Rectal smooth muscle tissue (tissue), 1 donor: ENCODE measurements around the gene GJC2.

ENCODE experiments used
- H3K27ac ChIP-seq: one replicate; pipeline ENCODE4 v1.7.0; 2013; ENCODE audit warnings: low read depth, low read length, inconsistent platforms
- H3K27me3 ChIP-seq: one replicate; pipeline ENCODE4 v1.7.0; 2013; ENCODE audit warnings: low read length; ENCODE audit not compliant: control insufficient read depth, insufficient read depth
- H3K36me3 ChIP-seq: one replicate; pipeline ENCODE4 v1.7.0; 2013; ENCODE audit warnings: low read length; ENCODE audit not compliant: control insufficient read depth, insufficient read depth
- H3K4me1 ChIP-seq: one replicate; pipeline ENCODE4 v1.7.0; 2013; ENCODE audit warnings: low read length; ENCODE audit not compliant: control insufficient read depth, insufficient read depth
- H3K4me3 ChIP-seq: one replicate; pipeline ENCODE4 v1.7.0; 2013; ENCODE audit warnings: low read length
- H3K9ac ChIP-seq: one replicate; pipeline ENCODE4 v1.7.0; 2013; ENCODE audit warnings: low read length

The GJC2 gene

GRCh38 chr1:228157729-228158126 is 8.0 kb downstream of the GJC2 start:
- H3K4me1 ChIP-seq, result peaks cover 4% of the 10 kb centered on the region
- no peak overlapping the region for H3K27ac ChIP-seq
- H3K36me3 ChIP-seq, result no peaks in the 10 kb centered on the region
- peaks cover 5% of the 10 kb centered on the region for H3K27me3 ChIP-seq
- no peak overlapping the region for H3K9ac ChIP-seq
- H3K4me3 ChIP-seq, result no peak overlapping the region

GRCh38 chr1:228158151-228159007 is 8.6 kb downstream of the GJC2 start:
- Histone ChIP-seq H3K9ac (no peak overlapping the region), H3K27ac (no peak overlapping the region), H3K36me3 (no peaks in the 10 kb centered on the region), H3K4me1 (peaks cover 6% of the 10 kb centered on the region), H3K27me3 (peaks cover 5% of the 10 kb centered on the region), H3K4me3 (no peak overlapping the region)

- H3K36me3 ChIP-seq, result no peaks in the 10 kb centered on the region
- H3K4me1 ChIP-seq, result peaks cover 6% of the 10 kb centered on the region
- H3K9ac ChIP-seq, result no peak overlapping the region
- no peak overlapping the region for H3K27ac ChIP-seq
- H3K4me3 ChIP-seq, result no peak overlapping the region
- H3K27me3 ChIP-seq, result peaks cover 5% of the 10 kb centered on the region
Observed at GRCh38 chr1:228159008-228159665, 9.4 kb downstream of the GJC2 start.

GRCh38 chr1:228160201-228160761 is 10.6 kb downstream of the GJC2 start:
- peaks cover 7% of the 10 kb centered on the region for H3K4me1 ChIP-seq
- peaks cover 5% of the 10 kb centered on the region for H3K27me3 ChIP-seq
- H3K27ac ChIP-seq, result no peak overlapping the region
- H3K36me3 ChIP-seq, result no peaks in the 10 kb centered on the region
- no peak overlapping the region for H3K4me3 ChIP-seq
- no peak overlapping the region for H3K9ac ChIP-seq

- Histone ChIP-seq H3K27me3 (peaks cover 5% of the 10 kb centered on the region), H3K27ac (no peak overlapping the region), H3K4me1 (peaks cover 9% of the 10 kb centered on the region), H3K36me3 (no peaks in the 10 kb centered on the region), H3K4me3 (no peak overlapping the region), H3K9ac (no peak overlapping the region)
Observed at GRCh38 chr1:228161362-228161761, 11.6 kb downstream of the GJC2 start.

- Histone ChIP-seq H3K9ac (no peak overlapping the region), H3K4me1 (peaks cover 12% of the 10 kb centered on the region), H3K36me3 (no peaks in the 10 kb centered on the region), H3K27ac (no peak overlapping the region), H3K27me3 (peaks cover 5% of the 10 kb centered on the region), H3K4me3 (no peak overlapping the region)
Observed at GRCh38 chr1:228161866-228162265, 12.1 kb downstream of the GJC2 start.

- peaks cover 12% of the 10 kb centered on the region for H3K4me1 ChIP-seq
- no peak overlapping the region for H3K9ac ChIP-seq
- no peaks in the 10 kb centered on the region for H3K36me3 ChIP-seq
- no peak overlapping the region for H3K27ac ChIP-seq
- H3K4me3 ChIP-seq, result no peak overlapping the region
- H3K27me3 ChIP-seq, result peaks cover 5% of the 10 kb centered on the region
Observed at GRCh38 chr1:228162286-228163006, 12.7 kb downstream of the GJC2 start.

- Histone ChIP-seq H3K27me3 (peaks cover 5% of the 10 kb centered on the region), H3K4me3 (no peak overlapping the region), H3K9ac (no peak overlapping the region), H3K4me1 (peaks cover 12% of the 10 kb centered on the region), H3K36me3 (no peaks in the 10 kb centered on the region), H3K27ac (no peak overlapping the region)
Observed at GRCh38 chr1:228163007-228163753, 13.4 kb downstream of the GJC2 start.

GRCh38 chr1:228163776-228164519 is 14.2 kb downstream of the GJC2 start:
- no peak overlapping the region for H3K9ac ChIP-seq
- H3K27ac ChIP-seq, result no peak overlapping the region
- H3K4me3 ChIP-seq, result no peak overlapping the region
- H3K4me1 ChIP-seq, result peaks cover 12% of the 10 kb centered on the region
- H3K36me3 ChIP-seq, result no peaks in the 10 kb centered on the region
- peaks cover 5% of the 10 kb centered on the region for H3K27me3 ChIP-seq

- Histone ChIP-seq H3K4me3 (peak overlapping the region; percentile 87), H3K36me3 (no peaks in the 10 kb centered on the region), H3K4me1 (peaks cover 12% of the 10 kb centered on the region), H3K27me3 (peaks cover 5% of the 10 kb centered on the region), H3K9ac (peak overlapping the region; percentile 55), H3K27ac (peak overlapping the region; percentile 86)
Observed at GRCh38 chr1:228164561-228165371, 15.0 kb downstream of the GJC2 start.
